ENCODE measurements around the gene ELP5.

DNA sequence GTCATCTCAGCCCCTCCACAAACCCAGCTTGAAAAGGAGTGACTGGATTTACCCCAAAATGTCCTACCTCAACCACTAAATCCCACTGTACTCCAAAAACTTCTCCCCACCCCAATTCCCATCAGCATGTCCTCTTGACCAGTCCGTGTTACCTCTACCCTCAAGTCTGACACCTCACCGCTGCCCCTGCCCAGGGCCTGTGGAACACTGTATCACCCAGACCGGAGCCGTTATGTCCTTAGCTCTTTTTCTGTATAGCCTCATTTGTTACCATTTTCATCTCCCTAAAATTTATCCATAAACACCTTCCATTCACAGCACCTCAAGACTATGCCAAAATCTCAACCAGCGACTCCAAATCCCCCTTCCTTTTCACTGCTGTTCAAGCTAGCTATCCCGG, 15.2 kb upstream of the ELP5 start:
- TF ChIP-seq, protein P1, sequence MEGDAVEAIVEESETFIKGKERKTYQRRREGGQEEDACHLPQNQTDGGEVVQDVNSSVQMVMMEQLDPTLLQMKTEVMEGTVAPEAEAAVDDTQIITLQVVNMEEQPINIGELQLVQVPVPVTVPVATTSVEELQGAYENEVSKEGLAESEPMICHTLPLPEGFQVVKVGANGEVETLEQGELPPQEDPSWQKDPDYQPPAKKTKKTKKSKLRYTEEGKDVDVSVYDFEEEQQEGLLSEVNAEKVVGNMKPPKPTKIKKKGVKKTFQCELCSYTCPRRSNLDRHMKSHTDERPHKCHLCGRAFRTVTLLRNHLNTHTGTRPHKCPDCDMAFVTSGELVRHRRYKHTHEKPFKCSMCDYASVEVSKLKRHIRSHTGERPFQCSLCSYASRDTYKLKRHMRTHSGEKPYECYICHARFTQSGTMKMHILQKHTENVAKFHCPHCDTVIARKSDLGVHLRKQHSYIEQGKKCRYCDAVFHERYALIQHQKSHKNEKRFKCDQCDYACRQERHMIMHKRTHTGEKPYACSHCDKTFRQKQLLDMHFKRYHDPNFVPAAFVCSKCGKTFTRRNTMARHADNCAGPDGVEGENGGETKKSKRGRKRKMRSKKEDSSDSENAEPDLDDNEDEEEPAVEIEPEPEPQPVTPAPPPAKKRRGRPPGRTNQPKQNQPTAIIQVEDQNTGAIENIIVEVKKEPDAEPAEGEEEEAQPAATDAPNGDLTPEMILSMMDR (conservative IDR thresholded peaks at IDR 0.05 in 1 of 2, IDR thresholded peaks at IDR 0.05 in 1 of 2; ENCODE audit: low read depth in 1 of 2, low read length in 2 of 2) = no peak
- TF ChIP-seq EZH2 (IDR thresholded peaks at IDR 0.05; ENCODE audit: low read length, missing control alignments) = no peak

Measured in fibroblast of lung (primary cell).